Gastrocnemius medialis (tissue), 4 donors: Measurements from ENCODE around the gene CYTH2.

ENCODE experiments used
- POLR2A ChIP-seq, 2 donors: fragments of 450-650 bp; IDR thresholded peaks; one replicate each; pipeline ENCODE4 v1.6.1; 2017; ENCODE audit warnings: antibody characterized with exemption in 2 of 2, mild to moderate bottlenecking in 2 of 2, moderate library complexity in 2 of 2
- TF ChIP-seq, protein P1 (sequence below), 5 experiments: fragments of 450-650 bp in 3 of 5; fragments of 200-600 bp in 2 of 5; sonication (generic) in 2 of 5; IDR thresholded peaks in 4 of 5; conservative IDR thresholded peaks in 1 of 5; 1 replicate in 4 of 5; 2 replicates in 1 of 5; pipeline ENCODE4 v1.5.1; 2016 to 2019; ENCODE audit warnings: antibody characterized with exemption in 5 of 5, mild to moderate bottlenecking in 3 of 5, moderate library complexity in 3 of 5

DNA sequence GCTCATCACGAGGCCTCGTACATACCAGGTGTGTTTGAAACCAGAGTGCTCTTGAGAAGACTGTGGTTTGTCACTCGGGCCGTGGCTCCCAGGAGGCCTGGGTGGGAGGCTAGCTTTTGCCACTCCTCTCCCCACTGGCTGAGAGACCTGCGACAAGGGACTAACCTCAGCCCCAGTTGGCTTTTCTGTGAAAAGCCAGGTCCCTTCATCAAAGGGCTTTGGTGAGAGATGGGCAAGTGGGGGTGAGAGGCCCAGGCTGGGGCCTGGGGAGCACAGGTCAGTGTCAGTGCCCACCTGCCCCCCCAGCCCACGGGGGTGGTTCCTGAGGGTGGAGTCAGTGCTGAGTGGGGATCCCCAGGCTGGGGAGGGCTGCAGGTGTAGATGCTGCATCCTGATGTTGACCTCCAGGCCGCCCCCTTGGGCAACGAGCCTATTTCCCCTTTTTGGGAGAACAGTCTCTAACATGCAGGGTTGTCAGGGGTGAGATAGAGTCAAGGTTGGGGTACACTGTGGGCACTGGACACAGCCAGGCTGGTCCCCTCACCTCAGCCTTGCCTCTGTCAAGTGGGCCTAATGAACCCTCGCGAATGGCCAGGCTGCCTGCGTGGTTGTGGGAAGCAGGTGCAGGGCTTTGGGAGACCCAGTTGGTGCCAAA, 13.1 kb upstream of the CYTH2 start:
- TF ChIP-seq POLR2A (IDR thresholded peaks at IDR 0.05), result no peak
- TF ChIP-seq, protein P1, sequence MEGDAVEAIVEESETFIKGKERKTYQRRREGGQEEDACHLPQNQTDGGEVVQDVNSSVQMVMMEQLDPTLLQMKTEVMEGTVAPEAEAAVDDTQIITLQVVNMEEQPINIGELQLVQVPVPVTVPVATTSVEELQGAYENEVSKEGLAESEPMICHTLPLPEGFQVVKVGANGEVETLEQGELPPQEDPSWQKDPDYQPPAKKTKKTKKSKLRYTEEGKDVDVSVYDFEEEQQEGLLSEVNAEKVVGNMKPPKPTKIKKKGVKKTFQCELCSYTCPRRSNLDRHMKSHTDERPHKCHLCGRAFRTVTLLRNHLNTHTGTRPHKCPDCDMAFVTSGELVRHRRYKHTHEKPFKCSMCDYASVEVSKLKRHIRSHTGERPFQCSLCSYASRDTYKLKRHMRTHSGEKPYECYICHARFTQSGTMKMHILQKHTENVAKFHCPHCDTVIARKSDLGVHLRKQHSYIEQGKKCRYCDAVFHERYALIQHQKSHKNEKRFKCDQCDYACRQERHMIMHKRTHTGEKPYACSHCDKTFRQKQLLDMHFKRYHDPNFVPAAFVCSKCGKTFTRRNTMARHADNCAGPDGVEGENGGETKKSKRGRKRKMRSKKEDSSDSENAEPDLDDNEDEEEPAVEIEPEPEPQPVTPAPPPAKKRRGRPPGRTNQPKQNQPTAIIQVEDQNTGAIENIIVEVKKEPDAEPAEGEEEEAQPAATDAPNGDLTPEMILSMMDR (IDR thresholded peaks at IDR 0.05 in 4 of 5, conservative IDR thresholded peaks at IDR 0.05 in 1 of 5), result no peak
